Uterus (tissue), 4 donors: ENCODE results near the gene KRTAP10-5. TPM values are rescaled to one million over a fixed set of nuclear protein-coding genes. Genes with fewer than 3 reads are reported as not detected.
"Not testable (repeated sequence)": the region's sequence is repeated elsewhere in the genome, so short reads cannot be mapped to it uniquely, and the experiment has no call there.

ENCODE experiments used
- DNase-seq, 2 donors: peaks; one replicate each; pipeline ENCODE4 v3.0.0-alpha.2; 2019 to 2020
- H3K27ac ChIP-seq, 2 donors: fragments of 200-600 bp; sonication (generic); 1 replicate in 1 of 2; 2 replicates in 1 of 2; pipeline ENCODE4 v1.5.1; 2016 to 2018
- H3K27me3 ChIP-seq, 2 donors: fragments of 200-600 bp; sonication (generic); one replicate each; pipeline ENCODE4 v1.5.1; 2018 to 2019; ENCODE audit warnings: control low read depth in 1 of 2
- H3K36me3 ChIP-seq, 2 donors: fragments of 200-600 bp; sonication (generic); one replicate each; pipeline ENCODE4 v1.5.1; 2019; ENCODE audit warnings: control low read depth in 1 of 2
- H3K4me1 ChIP-seq, 2 donors: fragments of 200-600 bp; sonication (generic); one replicate each; pipeline ENCODE4 v1.5.1; 2018 to 2019; ENCODE audit warnings: control low read depth in 1 of 2
- H3K4me3 ChIP-seq, 2 donors: fragments of 200-600 bp; sonication (generic); 1 replicate in 1 of 2; 2 replicates in 1 of 2; pipeline ENCODE4 v1.5.1; 2018 to 2019; ENCODE audit warnings: mild to moderate bottlenecking in 1 of 2
- H3K9me3 ChIP-seq, 2 donors: fragments of 200-600 bp; sonication (generic); one replicate each; pipeline ENCODE4 v1.5.1; 2019; ENCODE audit warnings: control low read depth in 1 of 2
- CTCF ChIP-seq, 4 experiments: fragments of 200-600 bp in 2 of 4; fragments of 450-650 bp in 2 of 4; sonication (generic) in 2 of 4; IDR thresholded peaks; one replicate each; pipeline ENCODE4 v1.5.1; 2016 to 2019; ENCODE audit warnings: antibody characterized with exemption in 4 of 4, mild to moderate bottlenecking in 2 of 4, moderate library complexity in 1 of 4
- POLR2A ChIP-seq, 2 donors: fragments of 450-650 bp; IDR thresholded peaks; one replicate each; pipeline ENCODE4 v1.6.1; 2016; ENCODE audit warnings: antibody characterized with exemption in 2 of 2, mild to moderate bottlenecking in 1 of 2, moderate library complexity in 1 of 2
- intact Hi-C: fragments of 100-400 bp; cut with DNase I; formaldehyde crosslinking; loops from one replicate; pipeline ENCODE4 v1.15.1; 2023; ENCODE audit warnings: low total_unique reads
- total RNA-seq, 4 donors: library from RNA; depleted of rRNA in 3 of 4; stranded (reverse); fragments of >200 nt in 3 of 4; gene quantifications; one replicate each; pipeline versions ENCODE4 v1.1.0 to v1.2.4, GENCODE V29; 2014 to 2023
- donor health status: DM: yes; HTN: yes; CAD: no.

The KRTAP10-5 gene
- total RNA-seq, 4 donors from 2014 or later, result not detected

- Histone ChIP-seq H3K9me3 (no peaks in the 10 kb centered on the region), H3K4me3 (no peak overlapping the region), H3K27ac (no peak overlapping the region), H3K36me3 (no peaks in the 10 kb centered on the region), H3K27me3 (no peaks in the 10 kb centered on the region), H3K4me1 (no peaks in the 10 kb centered on the region)
- no peak for DNase-seq
- TF ChIP-seq CTCF (IDR thresholded peaks at IDR 0.05), result no peak
- intact Hi-C loops, result no loop called here
Observed at GRCh38 chr21:44575307-44576024, 4.9 kb downstream of the KRTAP10-5 start.

- H3K9me3 ChIP-seq, result no peaks in the 10 kb centered on the region
- DNase-seq, result no peak
- no peak overlapping the region for H3K27ac ChIP-seq
- H3K27me3 ChIP-seq, result no peaks in the 10 kb centered on the region
- H3K4me1 ChIP-seq, result no peaks in the 10 kb centered on the region
- no peak for TF ChIP-seq CTCF (IDR thresholded peaks at IDR 0.05)
- no peak for TF ChIP-seq POLR2A (IDR thresholded peaks at IDR 0.05)
- H3K4me3 ChIP-seq, result no peak overlapping the region
- H3K36me3 ChIP-seq, result no peaks in the 10 kb centered on the region
- intact Hi-C loops, result no loop called here
Observed at GRCh38 chr21:44574457-44575306, 5.7 kb downstream of the KRTAP10-5 start.

- H3K4me1 ChIP-seq, H3K27me3 ChIP-seq, intact Hi-C loops, H3K9me3 ChIP-seq, DNase-seq, H3K4me3 ChIP-seq, H3K27ac ChIP-seq, H3K36me3 ChIP-seq: not testable (repeated sequence)
Observed at GRCh38 chr21:44573630-44574456, 6.6 kb downstream of the KRTAP10-5 start, which contains the start of gene KRTAP10-4. KRTAP10-4 (plus strand) TSS chr21:44573729; CDS start chr21:44573759, 30 bp downstream.

- intact Hi-C loops, result no loop called here
- H3K27me3 ChIP-seq, result no peaks in the 10 kb centered on the region
- no peak overlapping the region for H3K4me3 ChIP-seq
- no peak overlapping the region for H3K27ac ChIP-seq
- no peaks in the 10 kb centered on the region for H3K4me1 ChIP-seq
- H3K36me3 ChIP-seq, result no peaks in the 10 kb centered on the region
- no peaks in the 10 kb centered on the region for H3K9me3 ChIP-seq
- DNase-seq, result no peak
- TF ChIP-seq POLR2A (IDR thresholded peaks at IDR 0.05), result no peak
- no peak for TF ChIP-seq CTCF (IDR thresholded peaks at IDR 0.05)
Observed at GRCh38 chr21:44572959-44573583, 7.3 kb downstream of the KRTAP10-5 start.
